ENCODE results near the gene NAT8.

- TF ChIP-seq TAF1 (IDR thresholded peaks at IDR 0.05; ENCODE audit: low read depth, low read length), result no peak
- TF ChIP-seq CTCF (IDR thresholded peaks at IDR 0.05; ENCODE audit: control extremely low read depth in 1 of 3, insufficient read depth in 1 of 3, low read depth in 1 of 3, low read length in 3 of 3), result no peak
- TF ChIP-seq FOSL1 (IDR thresholded peaks at IDR 0.05; ENCODE audit: insufficient read depth, low read depth, low read length), result no peak
- no peak for TF ChIP-seq SP1 (IDR thresholded peaks at IDR 0.05; ENCODE audit: low read depth, low read length)
- TF ChIP-seq EGR1 (IDR thresholded peaks at IDR 0.05; ENCODE audit: borderline replicate concordance, low read depth, low read length), result no peak
- TF ChIP-seq SP2 (IDR thresholded peaks at IDR 0.05; ENCODE audit: low read length), result no peak
- TF ChIP-seq BRCA1 (IDR thresholded peaks at IDR 0.05; ENCODE audit: low read depth, low read length), result no peak
- TF ChIP-seq SAP30 (IDR thresholded peaks at IDR 0.05; ENCODE audit: insufficient read depth, insufficient replicate concordance, low read length), result no peak
- no peak for TF ChIP-seq CREB1 (IDR thresholded peaks at IDR 0.05)
- no peak for TF ChIP-seq SIRT6 (IDR thresholded peaks at IDR 0.05; ENCODE audit: low read length)
- TF ChIP-seq POLR2AphosphoS5 (IDR thresholded peaks at IDR 0.05; ENCODE audit: low read depth, low read length), result no peak
- no peak for TF ChIP-seq PHF8 (conservative IDR thresholded peaks at IDR 0.05; ENCODE audit: low read depth, low read length)
- TF ChIP-seq EP300 (IDR thresholded peaks at IDR 0.05; ENCODE audit: borderline replicate concordance in 1 of 2, low read depth in 2 of 2, low read length in 2 of 2), result no peak
- TF ChIP-seq USF2 (IDR thresholded peaks at IDR 0.05; ENCODE audit: low read length), result no peak
Measured at GRCh38 chr2:73614997-73615396, 27.2 kb downstream of the NAT8 start.
